ENCODE measurements around the gene OR2G3. TPM values are rescaled to one million over a fixed set of nuclear protein-coding genes. Genes with fewer than 3 reads are reported as not detected.

Gene OR2G3
- total and polyA plus RNA-seq, 2 of the 8 experiments (the other 6 are each of a cell fraction or from before 2014, with no cell fraction given), result not detected

GRCh38 chr1:247574236-247574635, 31.1 kb upstream of the OR2G3 start:
- WGBS, 2 experiments (ENCODE audit: extremely low coverage in 1 of 2, insufficient coverage in 1 of 2, insufficient read length in 1 of 2, insufficient replicate concordance in 2 of 2, low coverage in 1 of 2, low lambda C conversion rate in 2 of 2, missing lambda C conversion rate in 1 of 2), result 40% methylated on average over 1 of the region's 1 CpG; no CpG with 5 or more reads in 1 of the 2 experiments
- CTCF ChIA-PET (ENCODE audit: partially characterized antibody), result interaction anchor here (0.7 kb wide), 1 partner anchor 10 kb away, joined by 3 read pairs; no protein-coding TSS in a partner anchor
- no peak for FAIRE-seq

More at GRCh38 chr1:247574236-247574635, 31.1 kb upstream of the OR2G3 start:
- DNase-seq (ENCODE audit: low read depth in 1 of 2, low spot score in 2 of 2), result no peak
- H3K36me3 ChIP-seq (ENCODE audit: control insufficient read depth in 2 of 4, insufficient read depth in 4 of 4, low read length in 3 of 4), result no peaks in the 10 kb centered on the region
- no peak overlapping the region for H3K27ac ChIP-seq (ENCODE audit: low read depth, low read length)
- H3K79me2 ChIP-seq (ENCODE audit: control insufficient read depth in 1 of 2, insufficient read depth in 2 of 2, low read length in 2 of 2), result no peaks in the 10 kb centered on the region
- no peaks in the 10 kb centered on the region for H3K79me1 ChIP-seq (ENCODE audit: low read depth, low read length)
- H2BK15ac ChIP-seq (ENCODE audit: low read length), result no peak overlapping the region
- no peak overlapping the region for H4K5ac ChIP-seq (ENCODE audit: insufficient read length, low read depth, low read length)
- H3K9ac ChIP-seq (replicated peaks in 1 of 4; ENCODE audit: extremely low read depth in 1 of 4, low read depth in 3 of 4, low read length in 3 of 4), result no peak overlapping the region
- H3K4me2 ChIP-seq (ENCODE audit: insufficient read depth in 1 of 2, low read depth in 2 of 2, low read length in 2 of 2), result no peak overlapping the region
- no peaks in the 10 kb centered on the region for H3K4me1 ChIP-seq (replicated peaks in 1 of 4; ENCODE audit: control insufficient read depth in 3 of 4, insufficient read depth in 4 of 4, low read length in 3 of 4)
- H2BK120ac ChIP-seq (replicated peaks; ENCODE audit: low read depth, low read length), result no peak overlapping the region
- H3K23ac ChIP-seq (ENCODE audit: insufficient read length), result no peak overlapping the region
- H2BK5ac ChIP-seq (ENCODE audit: low read depth, low read length), result no peak overlapping the region
- no peak overlapping the region for H3K4ac ChIP-seq (replicated peaks; ENCODE audit: insufficient read length, low read depth, low read length)
- POLR2A ChIA-PET (ENCODE audit: partially characterized antibody), result no interaction called here
- H2AK5ac ChIP-seq (ENCODE audit: low read depth, low read length), result no peak overlapping the region
- no peak overlapping the region for H3K4me3 ChIP-seq (ENCODE audit: extremely low read depth in 1 of 4, insufficient read depth in 2 of 4, low read depth in 3 of 4, low read length in 4 of 4)
- H3K56ac ChIP-seq (replicated peaks; ENCODE audit: insufficient read length, low read depth, low read length), result no peak overlapping the region
- H4K20me1 ChIP-seq (replicated peaks in 1 of 2; ENCODE audit: control insufficient read depth in 1 of 2, insufficient read depth in 2 of 2, low read length in 2 of 2), result no peaks in the 10 kb centered on the region
- H2AFZ ChIP-seq (ENCODE audit: low read length), result no peak overlapping the region
- TF ChIP-seq RAD21 (IDR thresholded peaks at IDR 0.05 in 1 of 2, conservative IDR thresholded peaks at IDR 0.05 in 1 of 2; ENCODE audit: low read depth in 2 of 2, low read length in 2 of 2) (no peak), CHD1 (IDR thresholded peaks at IDR 0.05; ENCODE audit: low read depth, low read length) (no peak), KDM4A (IDR thresholded peaks at IDR 0.05; ENCODE audit: low read depth, low read length, severe bottlenecking) (no peak), POU5F1 (IDR thresholded peaks at IDR 0.05; ENCODE audit: low read depth, low read length) (no peak), SIRT6 (IDR thresholded peaks at IDR 0.05; ENCODE audit: low read length) (no peak), JUN (IDR thresholded peaks at IDR 0.05; ENCODE audit: low read depth, low read length) (no peak)
- H4K8ac ChIP-seq (ENCODE audit: extremely low read depth, insufficient read depth, low read length), result no peak overlapping the region
- H3K9me3 ChIP-seq (ENCODE audit: insufficient read depth in 2 of 2, low read depth in 1 of 2, low read length in 1 of 2), result peaks cover 20 to 34% of the 10 kb centered on the region in 2 experiments; a peak in 2 of 4 replicates
- H2BK12ac ChIP-seq (ENCODE audit: low read depth, low read length), result no peak overlapping the region
- no peak overlapping the region for H2BK20ac ChIP-seq (ENCODE audit: low read length)
- H3K18ac ChIP-seq (ENCODE audit: extremely low read depth, low read length), result no peak overlapping the region
- no peaks in the 10 kb centered on the region for H3K23me2 ChIP-seq (ENCODE audit: low read depth, low read length)
- H3K14ac ChIP-seq (ENCODE audit: insufficient read length), result no peak overlapping the region
- H3K27me3 ChIP-seq (replicated peaks in 1 of 4; ENCODE audit: control insufficient read depth in 3 of 4, extremely low read depth in 1 of 4, insufficient read depth in 3 of 4, low read length in 3 of 4), result no peaks in the 10 kb centered on the region
- H4K91ac ChIP-seq (replicated peaks; ENCODE audit: insufficient read length, low read length), result no peak overlapping the region

All from H1 (cell line).